Muscle layer of colon (tissue), 2 donors: Measurements from ENCODE around the gene TAX1BP3.
"Not testable (repeated sequence)": the region's sequence is repeated elsewhere in the genome, so short reads cannot be mapped to it uniquely, and the experiment has no call there.

ENCODE experiments used
- H3K27ac ChIP-seq: one replicate; pipeline ENCODE4 v1.7.0; 2013; ENCODE audit warnings: low read depth, mild to moderate bottlenecking, low read length, moderate library complexity
- H3K27me3 ChIP-seq, 2 donors: one replicate each; pipeline ENCODE4 v1.7.0; 2013; ENCODE audit warnings: low read length in 2 of 2, mild to moderate bottlenecking in 2 of 2; ENCODE audit not compliant: insufficient read depth in 2 of 2, control insufficient read depth in 1 of 2
- H3K36me3 ChIP-seq: one replicate; pipeline ENCODE4 v1.7.0; 2013; ENCODE audit warnings: mild to moderate bottlenecking, low read length; ENCODE audit not compliant: insufficient read depth
- H3K4me1 ChIP-seq: one replicate; pipeline ENCODE4 v1.7.0; 2013; ENCODE audit warnings: mild to moderate bottlenecking, low read length; ENCODE audit not compliant: insufficient read depth
- H3K4me3 ChIP-seq, 2 donors: one replicate each; pipeline ENCODE4 v1.7.0; 2013; ENCODE audit warnings: low read length in 2 of 2, low read depth in 1 of 2, mild to moderate bottlenecking in 1 of 2, moderate library complexity in 1 of 2
- H3K9ac ChIP-seq: one replicate; pipeline ENCODE4 v1.7.0; 2013; ENCODE audit warnings: low read length
- H3K9me3 ChIP-seq: one replicate; pipeline ENCODE4 v1.7.0; 2013; ENCODE audit warnings: mild to moderate bottlenecking, low read length
- donor health status: abdominal sarcoma.
- donor health status: Adenocarcinoma of cecum.

The TAX1BP3 gene

DNA sequence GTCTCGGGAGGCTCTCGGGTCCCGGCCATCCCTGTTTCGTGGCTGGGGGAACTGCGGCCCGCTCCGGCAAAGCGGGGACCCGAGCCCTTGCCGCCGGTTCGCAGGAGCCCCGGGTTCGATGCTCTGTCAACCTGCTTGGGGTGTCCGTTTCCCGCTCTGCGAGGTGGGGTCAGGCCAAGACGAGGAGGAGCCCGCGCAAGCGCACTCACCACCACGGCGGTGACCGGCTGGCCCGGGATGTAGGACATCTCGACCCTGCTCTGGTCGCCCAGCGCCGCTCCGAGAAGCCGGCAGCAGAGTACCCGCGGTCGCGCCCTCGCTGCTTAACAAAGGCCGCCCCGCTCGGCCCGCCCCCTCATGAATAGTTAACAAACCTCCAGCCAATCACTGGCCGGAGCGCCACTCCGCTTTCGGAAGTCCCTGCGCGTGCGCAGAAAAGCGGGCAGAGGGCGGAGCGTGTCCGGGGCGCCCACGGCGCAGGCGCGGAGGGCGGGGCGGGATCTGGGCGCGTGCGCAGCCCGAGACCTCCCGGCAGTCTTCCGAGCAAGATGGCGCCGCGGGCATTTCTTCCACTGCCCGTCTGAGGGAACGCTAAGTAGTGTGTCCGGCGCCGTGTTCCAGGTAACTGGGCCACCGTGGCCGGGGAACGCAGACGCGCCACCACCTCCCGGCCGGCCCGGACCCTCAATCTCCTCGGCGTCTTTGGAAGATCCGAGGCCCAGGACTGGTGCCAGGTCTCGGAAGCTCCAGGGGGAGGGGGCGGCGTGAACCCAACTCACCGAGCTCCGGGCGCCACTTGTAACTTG, at the start of gene TAX1BP3, which contains the start of gene EMC6:
Gene TAX1BP3 (minus strand): TSS at position 300 of the 806 bp plus-strand sequence. CDS start 52 bp downstream, at position 248.
Gene EMC6 (plus strand): TSS at position 534 of the 806 bp plus-strand sequence. CDS start 335 bp downstream, outside the sequence.
- Histone ChIP-seq H3K4me3 (peak within 1 kb of the TSS; percentile 70 to 76), H3K9ac (peak within 1 kb of the TSS; percentile 70), H3K4me1 (peaks cover 27% of the 10 kb centered on the region), H3K27me3 (no peaks in the 10 kb centered on the region), H3K9me3 (no peaks in the 10 kb centered on the region), H3K36me3 (peaks cover 20% of the 10 kb centered on the region), H3K27ac (peak within 1 kb of the TSS; percentile 94)

DNA sequence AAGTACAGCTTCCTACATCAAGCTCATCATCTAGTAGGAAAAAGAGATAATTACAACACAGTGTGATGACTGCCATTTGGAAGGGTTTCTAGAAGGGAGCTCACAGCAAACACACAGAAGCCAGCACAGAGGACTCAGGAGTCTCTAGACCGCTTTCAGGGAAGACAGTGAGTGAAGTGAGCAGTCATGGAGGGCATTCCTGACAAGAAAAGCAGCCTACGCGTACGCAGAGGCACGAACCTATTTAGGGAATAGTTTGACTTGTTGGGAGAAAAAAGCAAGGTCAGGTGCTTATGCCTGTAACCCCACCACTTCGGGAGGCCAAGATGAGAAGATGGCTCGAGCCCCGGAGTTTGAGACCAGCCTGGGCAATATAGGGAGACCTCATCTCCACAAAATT, 46.9 kb upstream of the TAX1BP3 start:
- H3K27ac ChIP-seq: no peak overlapping the region
- H3K9ac ChIP-seq: no peak overlapping the region
- H3K27me3 ChIP-seq: no peaks in the 10 kb centered on the region
- no peaks in the 10 kb centered on the region for H3K4me1 ChIP-seq
- no peak overlapping the region for H3K4me3 ChIP-seq
- H3K9me3 ChIP-seq: no peaks in the 10 kb centered on the region
- peaks cover 44% of the 10 kb centered on the region for H3K36me3 ChIP-seq

DNA sequence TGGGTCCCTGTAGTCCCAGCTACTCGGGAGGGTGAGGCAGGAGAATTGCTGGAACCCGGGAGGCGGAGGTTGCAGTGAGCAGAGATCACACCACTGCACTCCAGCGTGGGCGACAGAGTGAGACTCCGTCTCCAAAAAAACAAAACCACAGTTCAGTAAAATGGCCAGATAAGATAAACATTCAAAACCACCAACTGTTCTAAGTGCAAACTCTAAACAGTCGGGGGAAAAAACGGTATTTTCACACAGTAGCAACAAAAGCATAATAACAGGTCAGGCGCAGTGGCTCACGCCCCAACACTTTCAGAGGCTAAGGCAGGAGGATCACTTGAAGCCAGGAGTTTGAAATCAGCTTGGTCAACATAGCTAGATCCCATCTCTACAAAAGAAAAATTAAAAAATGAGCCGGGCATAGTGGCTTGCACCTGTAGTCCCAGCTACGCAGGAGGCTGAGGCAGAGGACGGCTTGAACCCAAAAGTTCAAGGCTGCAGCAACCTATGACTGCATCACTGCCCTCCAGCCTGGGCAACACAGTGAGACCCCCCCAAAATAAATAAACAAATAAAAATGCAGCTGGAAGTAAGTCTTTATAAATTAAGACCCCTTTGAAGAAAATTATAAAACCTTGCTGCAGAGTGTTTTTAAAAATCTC, 44.6 kb upstream of the TAX1BP3 start:
- no peak overlapping the region for H3K9ac ChIP-seq
- H3K36me3 ChIP-seq: peaks cover 32% of the 10 kb centered on the region
- no peaks in the 10 kb centered on the region for H3K4me1 ChIP-seq
- no peak overlapping the region for H3K27ac ChIP-seq
- no peaks in the 10 kb centered on the region for H3K27me3 ChIP-seq
- H3K9me3 ChIP-seq: no peaks in the 10 kb centered on the region
- H3K4me3 ChIP-seq: no peak overlapping the region

- H3K27me3 ChIP-seq: no peaks in the 10 kb centered on the region
- no peak overlapping the region for H3K4me3 ChIP-seq
- H3K4me1 ChIP-seq: no peaks in the 10 kb centered on the region
- H3K9me3 ChIP-seq: no peaks in the 10 kb centered on the region
- H3K9ac ChIP-seq: no peak overlapping the region
- H3K27ac ChIP-seq: no peak overlapping the region
- peaks cover 12% of the 10 kb centered on the region for H3K36me3 ChIP-seq
Observed at GRCh38 chr17:3710951-3711383, 42.6 kb upstream of the TAX1BP3 start.

GRCh38 chr17:3708366-3708765, 40.0 kb upstream of the TAX1BP3 start:
- Histone ChIP-seq H3K27me3 (no peaks in the 10 kb centered on the region), H3K9ac (no peak overlapping the region), H3K36me3 (no peaks in the 10 kb centered on the region), H3K27ac (no peak overlapping the region), H3K4me1 (no peaks in the 10 kb centered on the region), H3K9me3 (no peaks in the 10 kb centered on the region), H3K4me3 (no peak overlapping the region)

GRCh38 chr17:3705718-3705984, 37.3 kb upstream of the TAX1BP3 start:
- H3K27me3 ChIP-seq, H3K27ac ChIP-seq, H3K4me1 ChIP-seq, H3K4me3 ChIP-seq, H3K9me3 ChIP-seq, H3K36me3 ChIP-seq, H3K9ac ChIP-seq: not testable (repeated sequence)

- no peaks in the 10 kb centered on the region for H3K4me1 ChIP-seq
- no peak overlapping the region for H3K9ac ChIP-seq
- H3K36me3 ChIP-seq: no peaks in the 10 kb centered on the region
- H3K4me3 ChIP-seq: no peak overlapping the region
- H3K9me3 ChIP-seq: no peaks in the 10 kb centered on the region
- no peaks in the 10 kb centered on the region for H3K27me3 ChIP-seq
- no peak overlapping the region for H3K27ac ChIP-seq
Observed at GRCh38 chr17:3704931-3705717, 36.7 kb upstream of the TAX1BP3 start.

DNA sequence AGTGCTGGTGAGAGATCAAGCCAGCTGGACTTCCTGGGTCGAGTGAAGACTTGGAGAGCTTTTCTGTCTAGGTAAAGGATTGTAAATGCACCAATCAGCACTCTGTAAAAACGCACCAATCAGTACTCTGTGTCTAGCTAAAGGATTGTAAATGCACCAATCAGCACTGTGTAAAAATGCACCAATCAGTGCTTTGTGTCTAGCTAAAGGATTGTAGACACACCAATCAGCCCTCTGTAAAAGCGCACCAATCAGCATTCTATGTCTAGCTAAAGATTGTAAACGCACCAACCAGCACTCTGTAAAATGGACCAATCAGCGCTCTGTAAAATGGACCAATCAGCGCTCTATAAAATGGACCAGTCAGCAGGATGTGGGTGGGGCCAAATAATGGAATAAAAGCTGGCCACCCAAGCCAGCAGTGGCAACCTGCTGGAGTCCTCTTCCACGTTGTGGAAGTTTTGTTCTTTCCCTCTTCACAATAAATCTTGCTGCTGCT, 33.7 kb upstream of the TAX1BP3 start:
- not testable (repeated sequence) for H3K27ac ChIP-seq, H3K27me3 ChIP-seq, H3K36me3 ChIP-seq, H3K9ac ChIP-seq, H3K9me3 ChIP-seq, H3K4me3 ChIP-seq, H3K4me1 ChIP-seq

GRCh38 chr17:3699951-3700350, 31.6 kb upstream of the TAX1BP3 start:
- Histone ChIP-seq H3K9ac (no peak overlapping the region), H3K9me3 (peaks cover 5% of the 10 kb centered on the region), H3K4me1 (no peaks in the 10 kb centered on the region), H3K27ac (no peak overlapping the region), H3K4me3 (no peak overlapping the region), H3K36me3 (no peaks in the 10 kb centered on the region), H3K27me3 (peaks cover 0 to 18% of the 10 kb centered on the region in 2 donors)

GRCh38 chr17:3698139-3698538, 29.8 kb upstream of the TAX1BP3 start:
- Histone ChIP-seq H3K27ac (no peak overlapping the region), H3K4me1 (no peaks in the 10 kb centered on the region), H3K4me3 (no peak overlapping the region), H3K9me3 (peaks cover 5% of the 10 kb centered on the region), H3K27me3 (peaks cover 0 to 31% of the 10 kb centered on the region in 2 donors), H3K9ac (no peak overlapping the region), H3K36me3 (no peaks in the 10 kb centered on the region)

DNA sequence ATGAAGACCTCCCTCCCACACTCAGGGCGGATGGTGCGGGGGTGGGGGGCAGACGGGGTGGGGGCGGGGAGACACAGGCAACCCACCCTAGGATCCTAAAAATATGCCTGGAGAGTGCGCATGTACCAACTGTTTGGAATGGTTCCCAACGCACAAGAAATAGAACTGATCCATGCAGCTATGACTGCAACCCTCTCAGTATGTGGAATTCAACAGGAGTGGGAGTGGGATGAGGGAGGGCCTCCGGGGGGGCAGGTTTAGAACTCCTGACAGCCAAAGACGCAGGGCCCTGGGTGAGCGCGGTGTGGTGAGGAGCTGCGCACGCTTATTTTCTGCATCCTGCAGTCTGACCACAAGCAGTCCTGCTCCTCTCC, 28.7 kb upstream of the TAX1BP3 start:
- Histone ChIP-seq H3K27ac (no peak overlapping the region), H3K27me3 (peaks cover 0 to 36% of the 10 kb centered on the region in 2 donors)

More for the DNA sequence above, 28.7 kb upstream of the TAX1BP3 start:
- Histone ChIP-seq H3K4me3 (no peak overlapping the region), H3K4me1 (no peaks in the 10 kb centered on the region), H3K9me3 (peaks cover 5% of the 10 kb centered on the region), H3K9ac (no peak overlapping the region), H3K36me3 (no peaks in the 10 kb centered on the region)
